ENCODE results near the gene ACTC1.

- TF ChIP-seq CTCF (IDR thresholded peaks at IDR 0.05) (no peak), POLR2AphosphoS5 (IDR thresholded peaks at IDR 0.05) (no peak), EP300 (IDR thresholded peaks at IDR 0.05) (no peak), POLR2A (IDR thresholded peaks at IDR 0.05) (no peak)
Observed at GRCh38 chr15:34799149-34800101, 4.1 kb upstream of the ACTC1 start.

All from stomach (tissue), 4 donors.